Ascending aorta (tissue), 2 donors: Measurements from ENCODE around the gene LSS. TPM values are rescaled to one million over a fixed set of nuclear protein-coding genes. Genes with fewer than 3 reads are reported as not detected.
A peak's percentile ranks its signal among the peaks of the same experiment; 100 is the strongest.

Experiments
- DNase-seq, 2 donors: peaks; one replicate each; pipeline ENCODE4 v3.0.0-alpha.2; 2019; ENCODE audit warnings: low spot score in 2 of 2
- H3K27ac ChIP-seq, 2 donors: fragments of 200-600 bp; sonication (generic); one replicate each; pipeline ENCODE4 v1.5.1; 2016 to 2017; ENCODE audit warnings: mild to moderate bottlenecking in 1 of 2
- H3K27me3 ChIP-seq: fragments of 200-600 bp; sonication (generic); one replicate; pipeline ENCODE4 v1.5.1; 2017
- H3K36me3 ChIP-seq, 2 donors: fragments of 200-600 bp; sonication (generic); one replicate each; pipeline ENCODE4 v1.5.1; 2016
- H3K4me1 ChIP-seq, 2 donors: fragments of 200-600 bp; sonication (generic); one replicate each; pipeline ENCODE4 v1.5.1; 2016 to 2017; ENCODE audit warnings: mild to moderate bottlenecking in 1 of 2
- H3K4me3 ChIP-seq, 2 donors: fragments of 200-600 bp; sonication (generic); one replicate each; pipeline ENCODE4 v1.5.1; 2016 to 2017; ENCODE audit warnings: mild to moderate bottlenecking in 1 of 2
- H3K9me3 ChIP-seq, 2 donors: fragments of 200-600 bp; sonication (generic); one replicate each; pipeline ENCODE4 v1.5.1; 2016
- intact Hi-C: fragments of 100-400 bp; cut with DNase I; formaldehyde crosslinking; loops from one replicate; pipeline ENCODE4 v1.15.1; 2023
- total RNA-seq: library from RNA; depleted of rRNA; stranded (reverse); fragments of >200 nt; gene quantifications from one replicate; pipeline ENCODE4 v1.1.0, GENCODE V29; 2016
- TF ChIP-seq, protein P1 (sequence below), 3 experiments: fragments of 200-600 bp in 2 of 3; fragments of 450-650 bp in 1 of 3; sonication (generic) in 2 of 3; IDR thresholded peaks; one replicate each; pipeline ENCODE4 v1.5.1; 2016 to 2019; ENCODE audit warnings: antibody characterized with exemption in 3 of 3, mild to moderate bottlenecking in 1 of 3, moderate library complexity in 1 of 3

Gene LSS
- total RNA-seq, 1 donor from 2014 or later, result 49.4 TPM

DNA sequence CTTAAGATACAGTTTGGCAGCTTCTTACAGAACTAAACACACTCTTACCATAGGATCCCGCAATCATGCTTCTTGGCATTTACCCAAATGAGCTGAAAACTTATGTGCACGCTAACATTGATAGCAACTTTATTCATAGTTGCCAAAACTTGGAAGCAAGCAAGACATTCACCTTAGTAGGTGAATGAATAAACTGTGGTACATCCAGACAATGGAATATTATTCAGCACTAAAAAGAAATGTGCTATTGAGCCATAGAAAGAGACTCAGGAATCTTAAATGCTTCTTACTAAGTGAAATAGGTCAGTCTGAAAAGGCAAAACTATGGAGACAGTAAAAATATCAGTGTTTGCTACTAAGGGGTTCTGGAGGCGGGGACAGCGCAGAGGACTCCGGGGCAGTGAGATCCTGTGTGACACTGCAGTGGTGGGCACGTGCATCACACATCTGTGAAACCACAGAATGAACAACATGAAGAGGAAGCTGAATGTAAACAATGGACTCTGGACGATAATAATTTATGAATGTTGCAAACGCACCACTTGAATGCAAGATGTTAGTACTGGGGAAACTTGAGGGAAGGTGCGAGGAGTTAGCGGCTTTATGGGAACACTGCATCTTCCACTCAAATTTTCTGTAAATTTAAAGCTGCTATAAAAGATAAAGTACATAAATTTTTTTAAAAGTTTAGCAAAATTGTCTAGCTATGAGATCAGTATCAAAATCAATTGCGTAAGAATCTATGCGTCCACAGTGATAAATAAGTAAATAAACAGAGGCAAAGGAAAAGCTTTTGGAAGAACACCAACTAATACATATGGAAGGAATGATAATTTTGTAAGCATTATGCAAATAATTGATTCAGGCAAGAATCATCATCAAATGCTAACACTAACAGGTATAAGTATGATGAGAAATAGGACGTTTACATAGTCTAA lies 28.9 kb downstream of the LSS start:
- Histone ChIP-seq H3K36me3 (peaks cover 62 to 72% of the 10 kb centered on the region in 2 donors), H3K27ac (no peak overlapping the region)

DNA sequence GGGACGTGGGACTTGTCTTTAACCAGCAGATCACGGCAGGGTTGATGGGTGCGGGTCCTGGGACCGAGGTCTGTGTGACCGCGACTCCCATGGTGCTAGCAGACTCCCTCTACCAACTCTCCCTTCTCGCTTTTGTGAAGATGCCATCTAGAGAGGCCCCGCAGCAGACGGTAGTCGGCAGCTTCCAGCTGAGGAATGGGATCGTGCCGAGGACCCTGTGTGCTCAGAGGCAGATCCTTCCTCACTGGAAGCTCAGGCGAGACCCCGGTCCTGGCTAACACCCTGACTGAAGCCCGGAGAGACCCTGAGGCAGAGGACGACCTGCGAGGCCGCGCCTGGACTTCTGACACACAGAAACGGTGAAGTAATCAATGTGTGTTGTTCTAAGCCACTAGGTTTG lies 31.8 kb downstream of the LSS start:
- peak in 1 of 2 donors; percentile 38 for DNase-seq
- TF ChIP-seq, protein P1, sequence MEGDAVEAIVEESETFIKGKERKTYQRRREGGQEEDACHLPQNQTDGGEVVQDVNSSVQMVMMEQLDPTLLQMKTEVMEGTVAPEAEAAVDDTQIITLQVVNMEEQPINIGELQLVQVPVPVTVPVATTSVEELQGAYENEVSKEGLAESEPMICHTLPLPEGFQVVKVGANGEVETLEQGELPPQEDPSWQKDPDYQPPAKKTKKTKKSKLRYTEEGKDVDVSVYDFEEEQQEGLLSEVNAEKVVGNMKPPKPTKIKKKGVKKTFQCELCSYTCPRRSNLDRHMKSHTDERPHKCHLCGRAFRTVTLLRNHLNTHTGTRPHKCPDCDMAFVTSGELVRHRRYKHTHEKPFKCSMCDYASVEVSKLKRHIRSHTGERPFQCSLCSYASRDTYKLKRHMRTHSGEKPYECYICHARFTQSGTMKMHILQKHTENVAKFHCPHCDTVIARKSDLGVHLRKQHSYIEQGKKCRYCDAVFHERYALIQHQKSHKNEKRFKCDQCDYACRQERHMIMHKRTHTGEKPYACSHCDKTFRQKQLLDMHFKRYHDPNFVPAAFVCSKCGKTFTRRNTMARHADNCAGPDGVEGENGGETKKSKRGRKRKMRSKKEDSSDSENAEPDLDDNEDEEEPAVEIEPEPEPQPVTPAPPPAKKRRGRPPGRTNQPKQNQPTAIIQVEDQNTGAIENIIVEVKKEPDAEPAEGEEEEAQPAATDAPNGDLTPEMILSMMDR (IDR thresholded peaks at IDR 0.05), result no peak
- peaks cover 67 to 83% of the 10 kb centered on the region in 2 donors for H3K36me3 ChIP-seq
- no peak overlapping the region for H3K4me3 ChIP-seq
- no peaks in the 10 kb centered on the region for H3K27me3 ChIP-seq
- no peak overlapping the region for H3K27ac ChIP-seq
- intact Hi-C loops, result no loop called here
- H3K9me3 ChIP-seq, result no peaks in the 10 kb centered on the region
- no peaks in the 10 kb centered on the region for H3K4me1 ChIP-seq

More for the DNA sequence above, 28.9 kb downstream of the LSS start:
- H3K9me3 ChIP-seq, result no peaks in the 10 kb centered on the region
- H3K27me3 ChIP-seq, result no peaks in the 10 kb centered on the region
- no peak overlapping the region for H3K4me3 ChIP-seq
- TF ChIP-seq, protein P1 (IDR thresholded peaks at IDR 0.05), result no peak
- DNase-seq, result no peak
- no peaks in the 10 kb centered on the region for H3K4me1 ChIP-seq
- intact Hi-C loops, result no loop called here

DNA sequence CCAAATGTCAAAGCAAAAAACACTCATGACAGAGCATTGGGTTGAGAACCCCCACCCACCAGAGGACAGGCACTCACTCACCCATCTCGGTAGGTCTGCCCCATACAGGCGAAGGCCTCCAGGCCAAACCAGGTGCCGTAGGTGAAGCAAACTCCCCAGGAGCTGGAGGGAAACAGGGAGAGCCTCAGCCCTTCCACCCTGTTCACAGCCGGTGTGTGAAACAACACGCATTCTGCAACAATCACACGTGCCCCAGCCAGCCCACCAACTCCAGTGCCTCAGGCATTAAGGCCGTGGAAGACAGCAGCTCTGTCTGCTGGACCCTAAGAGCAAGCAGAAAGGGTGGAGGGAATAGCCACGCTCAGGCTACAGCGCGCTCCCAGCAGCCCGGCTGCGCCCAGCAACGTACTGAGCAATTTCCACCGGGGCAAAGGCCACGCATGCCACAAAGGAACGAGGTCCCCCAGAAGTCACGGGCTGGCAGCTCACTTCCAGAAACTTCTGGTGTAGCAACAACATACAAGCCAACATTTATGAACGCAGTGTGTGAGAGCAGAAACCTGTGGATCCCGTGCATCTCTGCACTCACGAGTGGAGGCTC lies 32.9 kb downstream of the LSS start:
- no peak overlapping the region for H3K4me3 ChIP-seq
- peaks cover 73 to 91% of the 10 kb centered on the region in 2 donors for H3K36me3 ChIP-seq
- no peaks in the 10 kb centered on the region for H3K27me3 ChIP-seq
- DNase-seq, result no peak
- H3K4me1 ChIP-seq, result no peaks in the 10 kb centered on the region
- no peaks in the 10 kb centered on the region for H3K9me3 ChIP-seq
- TF ChIP-seq, protein P1 (IDR thresholded peaks at IDR 0.05), result no peak
- intact Hi-C loops, result no loop called here
- no peak overlapping the region for H3K27ac ChIP-seq

DNA sequence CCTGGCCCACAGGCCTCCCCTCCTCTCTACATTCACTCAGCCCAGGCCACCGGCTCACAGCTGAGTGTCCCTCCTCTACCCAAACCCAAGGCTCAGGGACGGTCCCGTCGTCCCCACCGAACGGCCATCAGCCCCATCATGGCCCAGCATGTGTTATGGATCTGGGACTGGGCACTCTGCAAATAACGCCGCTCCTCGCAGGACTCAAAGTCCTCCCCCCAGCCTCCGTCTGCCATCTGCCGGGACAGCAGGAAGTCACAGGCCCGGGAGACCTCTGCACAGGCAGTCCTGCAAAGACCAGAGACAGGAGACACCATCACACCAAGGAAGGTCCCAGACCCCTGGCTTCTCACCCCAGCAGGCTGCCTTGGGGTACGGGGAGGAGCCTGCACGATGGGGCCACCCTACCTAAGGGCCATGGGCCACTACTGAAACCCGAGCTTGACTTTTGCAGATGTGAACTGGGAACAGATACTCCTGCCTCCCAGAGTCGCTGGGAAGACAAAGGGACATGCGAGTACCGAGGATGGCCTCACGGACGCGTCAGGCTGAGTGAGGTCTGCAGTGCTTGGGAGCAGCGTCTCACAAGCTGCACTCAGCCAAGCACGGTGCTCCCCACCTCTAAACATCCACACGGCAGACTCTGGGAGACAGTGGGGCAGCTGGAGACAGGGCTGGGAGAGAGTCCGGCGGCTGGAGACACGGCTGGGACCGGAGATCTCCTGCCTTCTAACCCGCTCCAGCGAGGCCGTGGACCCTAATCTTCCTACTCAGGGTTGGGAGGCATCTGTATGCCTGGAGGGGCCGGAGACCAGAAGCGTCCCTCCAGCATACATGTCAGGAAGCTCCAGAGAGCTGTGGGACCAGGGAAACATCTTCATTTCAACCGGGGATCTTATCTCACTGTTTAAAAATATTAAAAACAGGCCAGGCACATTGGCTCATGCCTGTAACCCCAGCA lies 33.9 kb downstream of the LSS start:
- TF ChIP-seq, protein P1 (IDR thresholded peaks at IDR 0.05), result no peak
- DNase-seq, result no peak
- Histone ChIP-seq H3K27ac (no peak overlapping the region), H3K4me3 (no peak overlapping the region), H3K4me1 (no peaks in the 10 kb centered on the region), H3K36me3 (peaks cover 64 to 91% of the 10 kb centered on the region in 2 donors), H3K9me3 (no peaks in the 10 kb centered on the region), H3K27me3 (no peaks in the 10 kb centered on the region)
- intact Hi-C loops, result no loop called here

DNA sequence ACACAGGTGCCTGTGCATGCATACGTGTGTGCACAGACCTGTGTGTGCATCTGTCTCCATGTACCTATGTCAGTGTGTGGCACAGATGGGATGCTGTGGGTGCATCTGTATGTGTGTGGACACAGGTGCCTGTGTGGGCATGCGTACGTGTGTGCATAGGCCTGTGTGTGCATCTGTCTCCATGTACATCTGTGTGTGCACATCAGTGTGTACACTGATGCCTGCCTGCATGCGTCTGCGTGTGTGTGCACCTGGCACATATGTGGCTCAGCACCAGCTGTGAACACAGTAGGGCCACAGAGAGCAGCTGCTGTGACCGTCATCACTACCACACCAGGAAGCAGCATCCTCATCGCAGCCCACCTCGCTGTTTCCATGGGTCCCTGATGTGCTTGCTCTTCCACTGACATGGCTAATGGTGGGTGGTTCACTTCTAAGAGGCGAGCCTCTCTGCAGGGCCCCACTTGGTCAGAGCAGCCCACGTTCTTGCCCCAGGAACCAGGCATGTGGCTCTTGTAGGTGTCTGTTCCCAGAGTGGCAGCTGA lies 34.7 kb downstream of the LSS start:
- Histone ChIP-seq H3K27me3 (no peaks in the 10 kb centered on the region), H3K9me3 (no peaks in the 10 kb centered on the region), H3K4me3 (no peak overlapping the region), H3K27ac (no peak overlapping the region), H3K4me1 (no peaks in the 10 kb centered on the region), H3K36me3 (peaks cover 59 to 91% of the 10 kb centered on the region in 2 donors)
- intact Hi-C loops, result no loop called here
- TF ChIP-seq, protein P1 (IDR thresholded peaks at IDR 0.05), result no peak
- no peak for DNase-seq
